NCI-H460 (cell line): ENCODE measurements around the gene TSPAN18. TPM values are rescaled to one million over a fixed set of nuclear protein-coding genes. Genes with fewer than 3 reads are reported as not detected.

Experiments
- DNase-seq: peaks from one replicate; pipeline ENCODE4 v3.0.0-alpha.2; 2016; ENCODE audit warnings: low read depth; ENCODE audit errors: extremely low read depth
- total RNA-seq: library from RNA; depleted of rRNA; stranded (reverse); fragments of >200 nt; shearing (Covaris generic); gene quantifications from 2 replicates; pipeline ENCODE4 v1.2.3, GENCODE V29; 2014

The TSPAN18 gene
- total RNA-seq, 1 experiment from 2014 or later, result not detected

DNA sequence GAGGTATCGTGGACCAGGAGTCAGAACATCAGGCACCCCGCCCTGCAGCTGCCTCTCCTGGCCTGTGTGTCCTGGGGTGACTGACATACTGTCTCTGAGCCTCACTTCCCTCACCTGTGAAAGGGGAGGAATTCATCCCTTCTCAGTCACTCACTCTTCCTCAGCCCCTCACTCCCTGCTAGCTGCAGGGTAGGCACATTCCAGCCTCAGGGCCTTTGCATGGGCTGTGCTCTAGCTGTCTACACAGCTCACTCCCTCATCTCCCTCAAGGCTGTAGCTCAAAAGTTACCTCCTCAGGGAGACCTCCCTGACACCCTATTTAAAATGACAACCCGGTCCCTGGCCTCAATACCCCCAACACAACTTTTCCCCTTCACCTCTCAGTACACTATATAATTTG lies 221.4 kb downstream of the TSPAN18 start:
- DNase-seq, result no peak

GRCh38 chr11:44949160-44950030 lies 222.6 kb downstream of the TSPAN18 start:
- DNase-seq, result no peak

- DNase-seq, result no peak
These were observed 223.4 kb downstream of the TSPAN18 start for GRCh38 chr11:44950031-44950624.

DNA sequence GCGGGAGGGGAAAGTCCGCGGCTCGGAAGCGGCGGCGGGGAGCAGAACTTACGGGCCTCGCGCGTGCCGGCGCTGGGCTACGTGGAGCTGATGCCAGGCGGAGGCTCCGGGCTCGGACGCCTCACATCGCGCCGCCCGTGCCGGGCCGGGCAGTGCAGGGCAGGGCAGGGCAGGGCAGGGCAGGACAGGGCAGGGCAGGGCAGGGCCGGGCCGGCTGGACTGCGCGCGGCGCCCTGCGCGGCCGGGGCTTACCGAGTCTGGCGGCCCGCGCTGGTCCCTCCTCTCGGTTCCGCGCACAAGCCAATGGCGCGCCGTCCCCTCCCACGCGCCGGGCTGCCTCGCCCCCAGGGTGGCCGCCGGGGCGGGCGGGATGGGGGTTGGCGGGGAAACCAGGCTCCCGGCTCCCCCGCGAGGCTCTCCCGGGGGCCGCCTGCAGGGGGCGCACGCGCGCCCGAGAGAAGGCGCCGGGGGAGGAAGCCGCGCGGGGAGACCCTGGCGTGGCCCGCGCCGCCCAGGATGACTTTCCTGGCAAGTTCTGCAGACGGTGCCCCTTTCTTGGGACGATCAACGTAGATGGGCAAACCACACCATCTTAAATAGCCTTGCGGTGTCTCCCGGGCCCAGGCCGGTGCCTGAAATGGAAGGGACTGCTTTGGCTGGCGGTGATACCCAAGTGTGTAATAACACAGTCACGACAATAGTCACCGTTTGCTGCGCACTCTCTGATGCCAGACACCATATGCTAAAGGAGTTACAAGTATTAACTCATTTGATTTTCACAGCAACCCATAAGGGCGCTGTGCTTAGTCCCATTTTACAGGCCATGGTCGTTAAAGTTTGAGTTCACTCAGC lies 224.1 kb downstream of the TSPAN18 start, which contains the start of gene TP53I11:
Gene TP53I11 (minus strand): TSS at position 259 of the 852 bp plus-strand sequence. CDS start 12,548 bp downstream, outside the sequence.
- DNase-seq, result no peak

GRCh38 chr11:44952082-44952481 lies 225.3 kb downstream of the TSPAN18 start:
- DNase-seq, result no peak

- DNase-seq, result no peak
These were observed 225.9 kb downstream of the TSPAN18 start for GRCh38 chr11:44952500-44953260.

DNA sequence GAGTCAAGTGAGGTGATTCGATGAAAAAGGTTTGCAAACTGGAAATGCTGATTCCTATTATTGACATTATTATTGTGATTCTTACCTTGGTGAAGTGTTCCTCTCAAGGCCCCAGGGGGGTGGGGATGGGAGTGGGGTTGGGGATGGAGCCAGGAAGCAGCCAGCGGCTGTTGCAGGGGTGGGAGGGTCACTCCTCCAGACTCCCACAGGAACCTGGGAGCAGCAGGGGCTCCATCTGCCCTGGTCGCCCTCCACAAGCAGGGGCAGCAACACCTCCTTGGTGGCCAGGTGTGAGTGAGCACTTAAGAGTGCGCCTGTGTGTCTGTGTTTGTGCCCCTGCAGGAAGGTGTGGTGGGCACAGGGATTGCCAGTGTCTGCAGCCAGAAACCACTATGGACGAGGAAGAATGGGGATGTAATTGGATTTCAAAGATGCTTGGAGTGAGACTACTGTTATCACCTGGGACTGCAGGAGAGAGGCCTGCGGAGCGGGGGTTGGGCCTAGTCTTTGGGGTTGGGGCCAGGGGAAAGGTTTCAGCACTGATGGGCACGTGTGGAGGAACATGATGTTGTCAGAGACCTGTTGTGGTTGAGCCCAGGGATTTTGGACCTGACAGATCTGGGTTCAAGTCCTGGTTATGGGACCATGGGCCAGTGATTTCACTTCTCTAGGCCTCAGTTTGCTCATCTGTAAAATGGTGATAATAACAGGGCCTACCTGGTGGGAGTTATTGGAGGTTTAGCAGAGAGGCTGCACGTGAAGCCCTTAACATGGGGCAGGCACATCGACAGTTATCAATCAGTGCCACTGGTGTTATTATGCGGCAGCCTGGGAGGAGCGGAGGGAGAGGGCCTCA lies 227.5 kb downstream of the TSPAN18 start:
- DNase-seq, result no peak

GRCh38 chr11:44955015-44955738 lies 228.4 kb downstream of the TSPAN18 start:
- DNase-seq, result no peak

- no peak for DNase-seq
These were observed 230.3 kb downstream of the TSPAN18 start for GRCh38 chr11:44957040-44957515.

DNA sequence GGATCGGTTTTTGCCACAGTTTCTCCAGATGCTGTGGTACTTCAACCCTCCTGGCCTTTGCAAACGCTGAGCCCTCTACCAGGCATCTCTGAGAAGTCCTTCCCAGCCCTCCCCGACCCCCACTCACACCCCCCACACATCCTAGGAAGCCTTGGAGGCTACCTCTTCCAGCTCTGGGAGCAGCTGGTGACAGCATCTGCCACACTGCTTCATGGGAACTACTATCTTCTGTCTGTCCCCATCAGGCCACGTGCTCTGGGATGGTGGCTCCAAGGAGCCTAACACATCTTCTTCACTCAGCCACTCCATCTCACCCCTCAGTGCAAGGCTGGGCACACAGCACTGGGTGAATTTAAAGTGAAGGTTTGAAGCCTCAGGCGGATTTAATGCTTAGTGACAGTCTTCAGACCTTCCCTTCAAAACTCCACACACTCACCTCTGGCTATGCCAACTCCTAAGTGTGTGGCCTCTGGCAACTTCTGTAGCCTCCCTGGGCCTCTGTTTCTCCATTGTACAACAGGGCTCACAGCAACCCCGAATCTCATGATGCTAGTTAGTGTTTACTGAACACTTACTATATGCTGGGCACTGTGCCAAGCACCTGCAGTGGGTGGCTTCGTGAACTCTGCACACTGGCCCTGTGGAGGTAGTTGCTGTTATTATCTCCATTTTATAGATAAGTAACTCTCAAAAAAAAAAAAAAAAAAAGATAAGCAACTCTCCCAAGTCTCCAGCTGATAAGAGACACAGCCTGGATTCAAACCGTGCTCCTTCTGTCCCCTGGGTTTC lies 231.2 kb downstream of the TSPAN18 start:
- DNase-seq, result no peak

- DNase-seq, result no peak
These were observed 232.3 kb downstream of the TSPAN18 start for GRCh38 chr11:44959064-44959463.

DNA sequence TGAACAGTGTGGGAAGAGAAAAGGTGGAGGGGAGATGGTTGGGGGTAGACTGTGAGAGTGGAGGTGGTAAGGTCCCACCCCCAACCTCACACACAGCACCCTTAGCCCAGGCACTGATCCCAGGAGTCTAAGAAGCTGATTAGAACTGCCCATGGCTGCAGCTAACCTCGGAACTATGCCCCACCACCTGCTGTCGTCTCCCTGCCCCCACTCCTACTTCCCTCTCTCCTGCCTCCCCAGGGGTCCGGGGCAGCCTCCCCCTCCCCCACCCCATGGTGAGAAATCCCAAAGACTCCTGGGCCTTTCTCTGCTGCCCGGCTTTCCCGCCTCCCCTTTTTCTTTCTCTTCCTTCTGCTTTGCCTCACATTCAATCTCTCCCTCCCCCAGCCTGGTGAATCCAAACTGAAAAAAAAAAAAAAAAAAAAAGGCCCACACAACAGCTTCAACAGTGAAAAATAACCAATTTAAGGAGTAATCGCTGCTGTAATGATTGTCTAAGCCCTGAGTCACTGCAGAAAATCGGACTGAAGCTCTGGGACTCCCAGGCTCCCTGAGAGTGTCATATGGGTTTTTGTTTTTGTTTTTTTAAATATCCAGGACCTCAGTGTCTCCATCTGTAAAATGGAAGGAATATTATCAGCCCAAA lies 233.6 kb downstream of the TSPAN18 start:
- no peak for DNase-seq

DNA sequence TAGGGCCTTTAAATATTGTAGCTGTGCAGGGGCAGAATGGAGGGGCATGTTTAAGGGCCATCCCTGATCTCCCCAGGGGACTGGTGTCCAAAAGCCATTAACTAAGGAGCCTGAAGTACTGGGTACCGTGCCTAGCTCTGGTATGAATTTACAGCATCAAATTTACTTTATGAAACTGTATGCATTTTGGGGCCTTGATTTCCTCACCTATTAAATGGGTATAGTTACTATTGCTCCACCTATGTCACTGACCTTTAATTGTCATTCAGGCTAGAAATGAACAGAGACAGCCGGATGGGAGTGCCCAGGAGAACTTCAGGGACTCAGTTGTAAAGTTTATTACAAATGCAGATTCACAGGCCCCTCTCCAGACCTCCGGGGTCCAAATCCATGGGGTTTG lies 235.7 kb downstream of the TSPAN18 start:
- DNase-seq, result no peak

- no peak for DNase-seq
These were observed 236.4 kb downstream of the TSPAN18 start for GRCh38 chr11:44963136-44963535.

DNA sequence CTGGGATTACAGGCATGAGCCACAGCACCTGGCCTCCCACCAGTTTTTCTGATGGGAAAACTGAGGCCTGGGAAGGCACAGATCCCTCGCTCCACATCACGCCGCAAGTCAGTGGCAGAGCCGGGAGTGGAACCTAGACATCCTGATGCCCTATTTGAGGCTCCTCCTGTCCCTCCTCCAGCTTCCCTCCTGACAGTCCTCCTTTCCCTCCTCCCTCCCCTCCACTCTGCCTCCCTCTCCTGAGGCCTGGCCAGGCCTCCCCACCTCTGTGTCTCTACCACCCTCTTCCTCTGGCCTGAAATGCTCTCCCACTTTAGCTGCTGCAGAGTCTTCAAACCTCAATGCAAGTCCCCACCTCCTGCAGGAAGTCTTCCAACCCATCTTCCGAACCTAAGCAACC lies 237.2 kb downstream of the TSPAN18 start:
- DNase-seq, result no peak

DNA sequence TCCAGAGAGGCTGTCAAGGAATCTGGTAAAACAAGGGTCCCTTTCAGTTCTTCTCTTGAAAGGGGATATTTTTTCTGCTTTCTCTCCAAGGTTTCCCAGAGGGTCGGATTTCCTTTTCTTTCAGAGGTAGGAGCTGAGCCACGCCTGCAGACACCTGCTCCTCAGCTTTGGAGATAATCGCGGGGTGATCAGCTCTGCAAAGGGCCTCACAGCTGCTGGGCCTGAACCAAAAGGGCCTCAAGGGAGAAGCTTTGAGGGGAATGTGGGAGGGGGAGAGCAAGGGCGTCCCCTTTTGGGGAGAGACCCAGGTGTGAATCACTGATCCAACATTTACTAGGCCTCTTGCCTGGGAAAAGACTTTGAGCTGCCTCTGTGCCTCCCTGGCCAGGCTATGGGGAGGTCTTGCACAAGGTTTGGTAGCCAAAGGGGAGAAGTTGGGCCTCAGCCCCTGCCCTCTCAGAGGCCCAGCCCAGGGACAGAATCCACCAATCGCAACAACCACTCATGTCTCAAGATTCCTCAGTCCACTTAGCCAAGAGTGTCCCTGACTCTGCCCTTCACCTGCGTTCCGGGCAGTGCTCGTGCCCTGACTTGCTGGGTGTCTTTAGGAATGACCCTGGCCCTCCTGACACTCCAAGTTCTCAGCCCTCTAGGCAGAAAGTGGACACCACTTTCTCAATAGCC lies 237.9 kb downstream of the TSPAN18 start:
- no peak for DNase-seq

- no peak for DNase-seq
These were observed 239.9 kb downstream of the TSPAN18 start for GRCh38 chr11:44966694-44967093.
